ENCODE results near the gene MED25.

DNA sequence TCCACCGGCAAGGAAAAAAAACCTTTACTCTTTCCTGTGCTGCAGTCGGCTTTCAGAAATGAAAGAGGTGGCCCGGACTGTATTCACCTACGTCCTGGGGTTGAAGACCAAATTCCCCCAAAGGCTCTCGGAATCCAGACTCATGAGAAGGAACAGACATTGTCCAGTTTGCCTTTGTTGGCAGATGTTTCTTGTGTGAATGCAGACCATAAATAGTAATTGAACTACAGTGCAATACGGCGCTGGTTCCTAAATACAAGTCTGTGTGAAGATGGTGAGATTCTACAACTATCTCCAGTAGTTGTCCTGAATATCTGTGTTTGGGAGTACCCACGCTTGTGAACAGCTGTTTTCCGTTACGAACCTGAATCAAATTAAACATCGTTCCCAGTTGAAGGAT, 21.6 kb downstream of the MED25 start:
- TF ChIP-seq, protein P1, sequence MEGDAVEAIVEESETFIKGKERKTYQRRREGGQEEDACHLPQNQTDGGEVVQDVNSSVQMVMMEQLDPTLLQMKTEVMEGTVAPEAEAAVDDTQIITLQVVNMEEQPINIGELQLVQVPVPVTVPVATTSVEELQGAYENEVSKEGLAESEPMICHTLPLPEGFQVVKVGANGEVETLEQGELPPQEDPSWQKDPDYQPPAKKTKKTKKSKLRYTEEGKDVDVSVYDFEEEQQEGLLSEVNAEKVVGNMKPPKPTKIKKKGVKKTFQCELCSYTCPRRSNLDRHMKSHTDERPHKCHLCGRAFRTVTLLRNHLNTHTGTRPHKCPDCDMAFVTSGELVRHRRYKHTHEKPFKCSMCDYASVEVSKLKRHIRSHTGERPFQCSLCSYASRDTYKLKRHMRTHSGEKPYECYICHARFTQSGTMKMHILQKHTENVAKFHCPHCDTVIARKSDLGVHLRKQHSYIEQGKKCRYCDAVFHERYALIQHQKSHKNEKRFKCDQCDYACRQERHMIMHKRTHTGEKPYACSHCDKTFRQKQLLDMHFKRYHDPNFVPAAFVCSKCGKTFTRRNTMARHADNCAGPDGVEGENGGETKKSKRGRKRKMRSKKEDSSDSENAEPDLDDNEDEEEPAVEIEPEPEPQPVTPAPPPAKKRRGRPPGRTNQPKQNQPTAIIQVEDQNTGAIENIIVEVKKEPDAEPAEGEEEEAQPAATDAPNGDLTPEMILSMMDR (IDR thresholded peaks at IDR 0.05 in 2 of 3, conservative IDR thresholded peaks at IDR 0.05 in 1 of 3; ENCODE audit: insufficient read depth in 2 of 3, low read depth in 1 of 3, low read length in 3 of 3) = no peak
- TF ChIP-seq, protein P2, sequence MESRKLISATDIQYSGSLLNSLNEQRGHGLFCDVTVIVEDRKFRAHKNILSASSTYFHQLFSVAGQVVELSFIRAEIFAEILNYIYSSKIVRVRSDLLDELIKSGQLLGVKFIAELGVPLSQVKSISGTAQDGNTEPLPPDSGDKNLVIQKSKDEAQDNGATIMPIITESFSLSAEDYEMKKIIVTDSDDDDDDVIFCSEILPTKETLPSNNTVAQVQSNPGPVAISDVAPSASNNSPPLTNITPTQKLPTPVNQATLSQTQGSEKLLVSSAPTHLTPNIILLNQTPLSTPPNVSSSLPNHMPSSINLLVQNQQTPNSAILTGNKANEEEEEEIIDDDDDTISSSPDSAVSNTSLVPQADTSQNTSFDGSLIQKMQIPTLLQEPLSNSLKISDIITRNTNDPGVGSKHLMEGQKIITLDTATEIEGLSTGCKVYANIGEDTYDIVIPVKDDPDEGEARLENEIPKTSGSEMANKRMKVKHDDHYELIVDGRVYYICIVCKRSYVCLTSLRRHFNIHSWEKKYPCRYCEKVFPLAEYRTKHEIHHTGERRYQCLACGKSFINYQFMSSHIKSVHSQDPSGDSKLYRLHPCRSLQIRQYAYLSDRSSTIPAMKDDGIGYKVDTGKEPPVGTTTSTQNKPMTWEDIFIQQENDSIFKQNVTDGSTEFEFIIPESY (CRISPR knock-in tag; IDR thresholded peaks at IDR 0.05) = no peak
- TF ChIP-seq, protein P3, sequence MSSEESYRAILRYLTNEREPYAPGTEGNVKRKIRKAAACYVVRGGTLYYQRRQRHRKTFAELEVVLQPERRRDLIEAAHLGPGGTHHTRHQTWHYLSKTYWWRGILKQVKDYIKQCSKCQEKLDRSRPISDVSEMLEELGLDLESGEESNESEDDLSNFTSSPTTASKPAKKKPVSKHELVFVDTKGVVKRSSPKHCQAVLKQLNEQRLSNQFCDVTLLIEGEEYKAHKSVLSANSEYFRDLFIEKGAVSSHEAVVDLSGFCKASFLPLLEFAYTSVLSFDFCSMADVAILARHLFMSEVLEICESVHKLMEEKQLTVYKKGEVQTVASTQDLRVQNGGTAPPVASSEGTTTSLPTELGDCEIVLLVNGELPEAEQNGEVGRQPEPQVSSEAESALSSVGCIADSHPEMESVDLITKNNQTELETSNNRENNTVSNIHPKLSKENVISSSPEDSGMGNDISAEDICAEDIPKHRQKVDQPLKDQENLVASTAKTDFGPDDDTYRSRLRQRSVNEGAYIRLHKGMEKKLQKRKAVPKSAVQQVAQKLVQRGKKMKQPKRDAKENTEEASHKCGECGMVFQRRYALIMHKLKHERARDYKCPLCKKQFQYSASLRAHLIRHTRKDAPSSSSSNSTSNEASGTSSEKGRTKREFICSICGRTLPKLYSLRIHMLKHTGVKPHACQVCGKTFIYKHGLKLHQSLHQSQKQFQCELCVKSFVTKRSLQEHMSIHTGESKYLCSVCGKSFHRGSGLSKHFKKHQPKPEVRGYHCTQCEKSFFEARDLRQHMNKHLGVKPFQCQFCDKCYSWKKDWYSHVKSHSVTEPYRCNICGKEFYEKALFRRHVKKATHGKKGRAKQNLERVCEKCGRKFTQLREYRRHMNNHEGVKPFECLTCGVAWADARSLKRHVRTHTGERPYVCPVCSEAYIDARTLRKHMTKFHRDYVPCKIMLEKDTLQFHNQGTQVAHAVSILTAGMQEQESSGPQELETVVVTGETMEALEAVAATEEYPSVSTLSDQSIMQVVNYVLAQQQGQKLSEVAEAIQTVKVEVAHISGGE (CRISPR knock-in tag; IDR thresholded peaks at IDR 0.05) = no peak
- TF ChIP-seq PTTG1 (tag; IDR thresholded peaks at IDR 0.05; ENCODE audit: low read depth) (no peak), ETV1 (tag; conservative IDR thresholded peaks at IDR 0.05; ENCODE audit: low read depth) (no peak), ZC3H11A (IDR thresholded peaks at IDR 0.05; ENCODE audit: low read depth, low read length) (no peak), BRCA1 (IDR thresholded peaks at IDR 0.05) (no peak), BRCA1 (CRISPR knock-in tag; IDR thresholded peaks at IDR 0.05) (no peak), EP300 (IDR thresholded peaks at IDR 0.05; ENCODE audit: low read length) (no peak), GTF2F1 (IDR thresholded peaks at IDR 0.05; ENCODE audit: low read depth, low read length) (no peak), DACH1 (IDR thresholded peaks at IDR 0.05; ENCODE audit: partially characterized antibody) (no peak)
- TF ChIP-seq, protein P4, sequence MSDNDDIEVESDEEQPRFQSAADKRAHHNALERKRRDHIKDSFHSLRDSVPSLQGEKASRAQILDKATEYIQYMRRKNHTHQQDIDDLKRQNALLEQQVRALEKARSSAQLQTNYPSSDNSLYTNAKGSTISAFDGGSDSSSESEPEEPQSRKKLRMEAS (CRISPR knock-in tag; IDR thresholded peaks at IDR 0.05) = no peak

Measured in K562 (cell line).